DMS53 treated with DMSO at 0.1 percent for 48 hours (cell line): Measurements from ENCODE around the gene NECAP2.
"Not testable (repeated sequence)": the region's sequence is repeated elsewhere in the genome, so short reads cannot be mapped to it uniquely, and the experiment has no call there.

Experiments
- DNase-seq: peaks from one replicate; lab custom pipeline; 2025; ENCODE audit not compliant: unreplicated experiment; lab: John Stamatoyannopoulos, UW

Gene NECAP2

GRCh38 chr1:16456151-16456550 lies 15.6 kb downstream of the NECAP2 start:
- DNase-seq: not testable (repeated sequence)

- DNase-seq: no peak
These were observed 18.3 kb downstream of the NECAP2 start for GRCh38 chr1:16458831-16459230.

GRCh38 chr1:16459352-16459925 lies 18.9 kb downstream of the NECAP2 start:
- no peak for DNase-seq

GRCh38 chr1:16461681-16462080 lies 21.2 kb downstream of the NECAP2 start:
- no peak for DNase-seq

- DNase-seq: no peak
These were observed 22.3 kb downstream of the NECAP2 start for GRCh38 chr1:16462773-16463330.

GRCh38 chr1:16464917-16465625 lies 24.5 kb downstream of the NECAP2 start:
- no peak for DNase-seq

- no peak for DNase-seq
These were observed 28.0 kb downstream of the NECAP2 start for GRCh38 chr1:16468558-16468957.

GRCh38 chr1:16474166-16474800 lies 33.8 kb downstream of the NECAP2 start:
- DNase-seq: no peak

GRCh38 chr1:16474891-16475290 lies 34.4 kb downstream of the NECAP2 start:
- DNase-seq: not testable (repeated sequence)

- not testable (repeated sequence) for DNase-seq
These were observed 35.5 kb downstream of the NECAP2 start for GRCh38 chr1:16475771-16476770.

GRCh38 chr1:16478091-16478490 lies 37.6 kb downstream of the NECAP2 start:
- no peak for DNase-seq

GRCh38 chr1:16483146-16483545 lies 42.6 kb downstream of the NECAP2 start:
- not testable (repeated sequence) for DNase-seq

- DNase-seq: not testable (repeated sequence)
These were observed 43.3 kb downstream of the NECAP2 start for GRCh38 chr1:16483639-16484500.

- no peak for DNase-seq
These were observed 43.9 kb downstream of the NECAP2 start for GRCh38 chr1:16484501-16484835.

GRCh38 chr1:16484931-16485330 lies 44.4 kb downstream of the NECAP2 start:
- no peak for DNase-seq

GRCh38 chr1:16486316-16486715 lies 45.8 kb downstream of the NECAP2 start:
- DNase-seq: not testable (repeated sequence)

GRCh38 chr1:16487011-16487410 lies 46.5 kb downstream of the NECAP2 start:
- DNase-seq: not testable (repeated sequence)

- DNase-seq: not testable (repeated sequence)
These were observed 48.8 kb downstream of the NECAP2 start for GRCh38 chr1:16489195-16489880.

- no peak for DNase-seq
These were observed 50.6 kb downstream of the NECAP2 start for GRCh38 chr1:16491056-16491675.
